HG03571 (cell line): ENCODE results near the gene INPPL1.
"Not testable (repeated sequence)": the region's sequence is repeated elsewhere in the genome, so short reads cannot be mapped to it uniquely, and the experiment has no call there.

ENCODE experiments used
- ATAC-seq: cut with Tn5 transposase; IDR thresholded peaks from one replicate; pipeline ENCODE4 v1.9.1; 2021; ENCODE audit not compliant: unreplicated experiment

The INPPL1 gene

DNA sequence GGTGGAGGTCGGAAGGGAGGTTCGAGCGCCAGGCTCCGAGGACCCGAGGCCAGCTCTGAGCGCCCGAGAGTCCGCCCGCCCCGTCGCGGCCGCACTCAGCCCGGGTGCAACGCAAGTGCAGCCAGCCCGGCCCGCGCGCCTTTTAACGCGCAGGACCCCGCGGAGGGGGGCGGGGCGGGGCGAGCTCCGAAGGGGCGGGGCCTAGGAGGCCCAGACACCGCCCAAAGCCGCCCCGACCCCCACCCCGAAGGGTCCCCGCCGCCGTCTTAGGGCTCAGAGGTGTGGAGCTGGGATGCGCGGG, 19.4 kb downstream of the INPPL1 start, which contains the start of gene PHOX2A:
Gene PHOX2A, minus strand, starts transcription at position 117 of the 301 bp plus-strand sequence. CDS start 172 bp downstream, outside the sequence.
- no peak for ATAC-seq

- ATAC-seq = no peak
Observed at GRCh38 chr11:72244361-72245262, 20.0 kb downstream of the INPPL1 start.

DNA sequence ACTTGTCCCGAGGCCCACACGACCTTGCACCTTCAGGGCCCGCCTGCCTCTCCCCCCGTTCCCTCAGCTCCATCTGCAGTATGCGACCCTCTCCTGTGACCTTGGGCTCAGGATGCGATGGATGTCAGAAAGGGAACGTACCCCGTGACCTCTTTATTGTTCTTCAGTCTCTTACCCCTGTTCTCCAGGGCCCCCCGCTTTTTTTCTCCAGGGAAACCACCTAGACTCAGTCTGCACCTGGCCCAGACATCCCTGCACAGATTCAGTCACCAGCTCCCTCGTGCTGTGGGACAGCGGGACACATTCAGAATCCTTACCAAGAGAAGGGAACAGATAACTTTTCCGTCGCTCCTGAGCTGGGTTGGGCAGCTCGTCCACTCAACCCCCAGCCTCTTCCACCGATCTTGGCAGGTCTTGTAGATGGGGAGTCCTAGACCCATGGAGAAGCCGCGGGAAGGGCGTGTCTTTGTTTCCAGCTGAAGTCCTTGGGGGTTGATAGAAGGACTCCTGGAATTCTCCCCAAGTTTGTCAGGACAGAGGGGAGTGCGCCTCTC, 20.8 kb downstream of the INPPL1 start:
- ATAC-seq = no peak

DNA sequence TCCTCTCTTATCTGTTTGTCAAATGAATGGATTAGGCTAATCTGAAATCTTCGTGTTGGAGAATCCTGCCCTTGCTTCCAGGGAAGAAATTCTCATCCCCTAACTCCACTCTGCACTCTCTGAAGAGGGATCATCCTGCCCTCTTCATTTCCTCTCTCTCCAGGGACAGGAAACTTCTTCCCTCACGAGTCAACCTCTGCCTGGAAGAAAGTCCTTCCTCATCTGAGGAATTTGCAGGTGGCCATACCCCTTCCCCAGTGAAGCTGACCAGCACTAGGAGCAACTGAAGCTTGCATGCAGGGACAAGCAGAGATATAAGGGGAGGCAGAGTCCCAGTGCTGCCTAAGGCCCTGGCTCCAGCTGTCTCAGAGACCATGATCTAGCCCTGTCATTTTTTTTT, 23.0 kb downstream of the INPPL1 start:
- ATAC-seq = no peak

DNA sequence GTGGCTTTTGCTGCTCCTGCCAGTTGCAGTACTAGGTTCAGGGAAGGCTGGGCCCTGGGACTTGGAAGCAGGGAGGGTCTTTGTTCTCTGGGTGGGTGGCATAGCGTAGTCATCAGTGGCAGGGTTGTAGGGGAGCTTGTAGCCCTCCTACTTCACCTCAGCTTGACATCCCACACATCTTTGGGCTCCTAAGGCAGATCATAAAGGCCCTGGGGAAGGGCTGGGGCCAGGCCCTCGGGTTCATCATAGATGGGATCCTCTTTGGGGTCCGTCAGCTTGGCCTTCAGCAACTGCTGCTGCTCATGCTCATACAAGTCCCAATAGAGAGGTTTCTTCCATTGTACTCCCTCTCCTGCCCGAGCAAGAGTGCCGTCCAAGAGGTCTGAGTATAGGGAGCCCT, 25.4 kb downstream of the INPPL1 start:
- no peak for ATAC-seq

DNA sequence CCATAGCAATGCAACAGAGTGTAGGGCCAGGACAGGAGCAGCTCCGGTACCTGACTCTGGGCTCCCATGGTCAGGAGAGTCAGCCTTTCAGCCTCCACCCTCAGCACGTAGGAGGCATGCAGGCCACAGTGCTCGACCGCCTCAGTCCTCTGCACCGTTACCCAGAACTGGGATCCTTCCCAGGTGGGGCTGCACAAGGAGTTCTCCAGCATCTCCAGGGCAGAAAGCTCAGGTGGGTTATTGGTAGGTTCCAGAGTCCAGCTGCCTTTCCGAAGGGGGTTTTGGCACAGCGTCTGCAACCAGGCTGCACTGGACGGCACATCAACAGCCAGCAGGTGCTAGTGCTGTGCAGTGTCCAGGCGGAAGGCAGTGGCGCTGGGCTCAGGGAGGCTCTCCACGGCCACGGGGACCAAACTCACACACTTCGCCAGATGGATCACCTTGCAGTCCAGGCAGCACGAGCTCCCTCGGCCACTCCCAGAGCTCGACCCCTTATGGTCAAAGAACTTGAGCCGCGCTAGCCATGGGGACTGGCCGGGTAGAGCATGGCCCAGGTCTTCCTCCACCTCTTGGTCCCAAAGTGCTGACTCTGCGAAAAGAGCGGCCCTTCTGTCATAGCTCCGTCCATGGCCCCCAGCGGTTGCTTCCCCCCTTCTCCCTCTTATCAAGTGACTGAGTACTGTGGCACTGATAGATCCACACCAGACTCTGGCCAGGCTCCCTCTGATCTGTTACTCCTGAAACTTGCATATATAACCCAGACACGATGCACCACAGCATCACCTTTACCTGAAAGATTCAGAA, 26.3 kb downstream of the INPPL1 start:
- ATAC-seq = no peak

GRCh38 chr11:72251614-72252013, 27.0 kb downstream of the INPPL1 start:
- no peak for ATAC-seq

GRCh38 chr11:72253392-72253791, 28.8 kb downstream of the INPPL1 start:
- no peak for ATAC-seq

DNA sequence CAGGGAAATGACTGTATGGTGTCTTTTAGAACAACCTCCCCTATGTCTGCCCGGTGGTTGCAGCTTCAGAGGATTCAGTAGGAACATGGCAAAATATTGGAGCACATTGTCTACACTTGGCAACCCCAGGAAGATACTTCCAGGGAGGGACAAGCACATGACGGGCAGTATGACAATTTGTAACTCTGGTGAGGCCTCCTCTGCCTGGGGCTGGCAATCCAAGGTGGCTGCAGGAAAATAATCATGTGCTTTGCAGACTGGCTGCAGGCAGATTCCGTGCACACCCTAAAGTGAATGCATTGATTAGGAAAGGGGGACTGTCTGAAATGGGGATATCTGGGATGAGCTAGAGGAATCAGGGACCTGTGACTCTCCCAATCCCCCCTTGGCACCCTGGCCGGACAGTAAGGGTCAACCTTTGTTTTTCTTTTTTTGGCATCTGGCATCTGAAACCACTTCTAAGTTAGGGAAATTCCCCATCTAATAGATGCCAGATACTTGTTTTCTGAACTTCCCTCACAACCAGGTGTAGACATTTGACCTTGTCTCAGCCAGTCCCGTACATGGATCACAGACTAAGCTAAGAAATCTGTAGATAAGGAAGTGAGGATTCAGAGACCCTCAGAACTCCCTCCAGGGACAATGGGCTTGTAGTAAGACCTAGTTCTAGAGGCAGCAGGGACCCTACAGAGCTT, 29.9 kb downstream of the INPPL1 start:
- no peak for ATAC-seq

DNA sequence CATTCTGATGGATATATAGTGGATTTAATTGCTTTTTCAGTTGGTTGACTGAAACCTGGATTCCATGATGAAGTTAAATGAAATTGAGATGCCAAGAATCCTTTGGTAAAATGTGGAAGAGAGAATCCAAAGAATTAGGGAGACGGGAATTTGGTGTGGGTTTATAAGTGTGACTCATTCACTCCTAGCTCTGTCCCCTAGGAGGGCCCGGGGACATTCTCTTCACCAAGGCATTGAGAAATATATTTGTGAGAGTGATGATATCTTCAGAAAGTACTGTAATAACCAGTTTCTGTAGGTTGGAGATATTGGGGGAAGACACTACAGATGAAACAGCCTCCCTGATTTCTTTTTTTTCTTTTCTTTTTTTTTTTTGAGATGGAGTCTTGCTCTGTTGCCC, 33.0 kb downstream of the INPPL1 start:
- ATAC-seq = no peak

DNA sequence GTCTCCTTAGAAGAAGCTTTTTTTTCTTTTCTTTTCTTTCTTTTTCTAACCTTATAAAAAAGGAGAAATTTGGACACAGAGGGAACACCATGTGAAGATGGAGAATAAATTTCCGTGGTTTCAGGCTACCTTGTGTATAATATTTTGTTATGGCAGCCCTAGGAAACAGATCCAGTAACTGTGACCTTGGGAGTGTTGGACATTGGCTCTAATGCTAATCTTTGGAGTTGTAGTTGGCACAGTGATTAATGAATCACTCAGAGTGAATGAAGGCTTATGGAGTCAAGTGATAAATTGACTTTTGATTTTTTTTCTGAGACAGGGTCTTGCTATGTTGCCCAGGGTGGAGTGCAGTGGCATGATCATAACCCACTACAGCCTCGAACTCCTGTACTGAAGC, 34.9 kb downstream of the INPPL1 start:
- no peak for ATAC-seq

DNA sequence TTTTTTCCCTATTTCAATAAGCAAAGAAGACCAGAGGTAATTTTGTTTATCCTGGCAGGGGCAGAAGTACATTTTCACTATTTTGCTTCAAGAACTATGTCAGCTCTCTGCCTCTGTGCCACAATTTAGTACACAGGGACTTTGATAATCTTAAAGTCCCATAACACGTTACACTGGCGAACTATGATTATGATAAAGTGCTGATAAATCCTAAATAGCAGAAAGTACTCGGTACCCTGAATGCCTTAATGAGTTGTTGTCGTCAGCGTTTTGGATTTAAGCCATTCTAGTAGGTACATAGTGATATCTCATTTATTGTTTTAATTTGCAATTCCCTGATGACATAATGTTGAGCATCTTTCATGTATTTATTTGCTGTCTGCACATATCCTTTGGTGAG, 36.0 kb downstream of the INPPL1 start:
- no peak for ATAC-seq

DNA sequence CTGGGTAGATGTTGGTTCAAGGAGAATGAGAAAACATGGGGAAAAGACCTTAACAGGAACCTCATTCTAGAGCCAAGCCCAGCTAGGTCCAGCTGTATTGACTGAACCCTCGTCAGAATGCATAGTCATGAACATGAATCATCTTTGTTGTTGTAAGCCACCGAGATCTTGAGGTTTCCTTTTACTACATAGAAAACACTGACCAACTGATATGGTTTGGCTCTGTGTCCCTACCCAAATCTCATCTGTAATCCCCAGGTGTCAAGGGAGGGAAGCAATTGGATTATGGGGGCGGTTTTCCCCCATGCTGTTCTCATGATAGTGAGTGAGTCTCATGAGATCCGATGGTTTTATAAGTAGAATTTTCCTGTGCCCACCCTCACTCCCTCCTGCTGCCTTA, 38.8 kb downstream of the INPPL1 start:
- no peak for ATAC-seq

- no peak for ATAC-seq
Observed at GRCh38 chr11:72265951-72266350, 41.4 kb downstream of the INPPL1 start.

GRCh38 chr11:72266960-72267359, 42.4 kb downstream of the INPPL1 start:
- ATAC-seq = not testable (repeated sequence)

- no peak for ATAC-seq
Observed at GRCh38 chr11:72267956-72268617, 43.5 kb downstream of the INPPL1 start.

DNA sequence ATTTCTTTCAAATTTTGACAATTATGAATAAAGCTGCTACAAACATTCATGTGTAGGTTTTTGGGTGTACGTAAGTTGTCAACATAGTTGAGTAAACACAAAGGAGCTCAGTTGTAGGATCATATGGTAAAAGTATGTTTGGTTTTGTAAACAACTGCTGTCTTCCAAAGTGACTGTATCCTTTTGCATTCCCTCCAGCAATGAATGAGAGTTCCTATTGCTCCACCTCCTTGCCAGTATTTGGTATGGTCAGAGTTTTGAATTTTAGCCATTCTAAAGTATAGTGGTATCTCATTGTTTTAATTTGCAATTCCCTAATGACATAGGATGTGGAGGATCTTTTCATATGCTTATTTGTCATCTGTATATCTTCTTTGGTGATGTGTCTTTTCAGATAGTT, 47.4 kb downstream of the INPPL1 start:
- no peak for ATAC-seq

DNA sequence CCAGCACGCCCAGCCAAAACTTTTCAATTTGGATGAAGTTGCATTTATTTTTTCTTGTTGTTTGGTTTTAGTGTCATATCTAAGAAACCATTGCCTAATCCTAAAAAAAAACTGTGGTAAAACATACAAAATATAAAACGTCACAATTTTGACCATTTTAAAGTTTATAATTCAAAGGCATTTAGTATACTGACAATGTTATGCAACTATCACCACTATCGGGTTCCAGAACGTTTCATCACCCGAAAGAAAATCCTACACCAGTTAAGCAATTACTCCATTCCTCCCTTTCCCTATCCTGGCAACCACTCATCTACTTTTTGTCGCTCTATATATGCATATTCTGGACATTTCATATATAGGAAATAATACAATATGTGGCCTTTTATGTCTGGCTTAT, 49.9 kb downstream of the INPPL1 start:
- no peak for ATAC-seq

DNA sequence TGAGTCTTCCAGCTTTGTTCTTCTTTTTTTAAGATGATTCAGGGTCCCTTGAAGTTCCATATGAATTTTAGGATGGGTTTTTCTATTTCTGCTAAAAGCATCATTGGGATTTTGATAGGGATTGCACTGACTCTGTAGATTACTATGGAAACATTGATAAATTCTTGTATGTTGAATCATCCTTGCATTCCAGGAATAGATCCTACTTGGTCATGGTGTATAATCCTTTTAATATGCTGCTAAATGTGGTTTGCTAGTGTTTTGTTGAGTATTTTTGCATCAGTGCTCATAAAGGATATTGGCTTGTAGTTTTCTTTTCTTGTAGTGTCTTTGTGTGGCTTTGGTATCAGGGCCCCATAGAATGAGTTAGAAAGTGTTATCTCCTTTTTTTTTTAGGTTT, 54.3 kb downstream of the INPPL1 start:
- ATAC-seq = no peak

GRCh38 chr11:72280037-72280436, 55.5 kb downstream of the INPPL1 start:
- no peak for ATAC-seq
